ENCODE measurements around the gene DIAPH2.

Gene DIAPH2

GRCh38 chrX:96984538-96984937 lies 299.9 kb downstream of the DIAPH2 start:
- no peak for ATAC-seq
- TF ChIP-seq BACH2 (CRISPR knock-in tag; IDR thresholded peaks at IDR 0.05; ENCODE audit: borderline replicate concordance) (no peak), ZFP3 (CRISPR knock-in tag; IDR thresholded peaks at IDR 0.05) (no peak), PPARA (CRISPR knock-in tag; IDR thresholded peaks at IDR 0.05; ENCODE audit: borderline replicate concordance) (no peak), CSDC2 (CRISPR knock-in tag; IDR thresholded peaks at IDR 0.05) (no peak), ZNF8 (CRISPR knock-in tag; IDR thresholded peaks at IDR 0.05) (no peak), ARNTL (CRISPR knock-in tag; IDR thresholded peaks at IDR 0.05; ENCODE audit: borderline replicate concordance, low read depth) (no peak), ZC3H10 (CRISPR knock-in tag; IDR thresholded peaks at IDR 0.05) (no peak), ESRRG (CRISPR knock-in tag; IDR thresholded peaks at IDR 0.05) (no peak), OSR1 (CRISPR knock-in tag; IDR thresholded peaks at IDR 0.05) (no peak), CREB5 (CRISPR knock-in tag; IDR thresholded peaks at IDR 0.05; ENCODE audit: low read depth) (no peak), ZNF70 (CRISPR knock-in tag; IDR thresholded peaks at IDR 0.05) (no peak), RARB (CRISPR knock-in tag; IDR thresholded peaks at IDR 0.05) (no peak), GLIS3 (CRISPR knock-in tag; IDR thresholded peaks at IDR 0.05) (no peak)
- TF ChIP-seq, protein P1, sequence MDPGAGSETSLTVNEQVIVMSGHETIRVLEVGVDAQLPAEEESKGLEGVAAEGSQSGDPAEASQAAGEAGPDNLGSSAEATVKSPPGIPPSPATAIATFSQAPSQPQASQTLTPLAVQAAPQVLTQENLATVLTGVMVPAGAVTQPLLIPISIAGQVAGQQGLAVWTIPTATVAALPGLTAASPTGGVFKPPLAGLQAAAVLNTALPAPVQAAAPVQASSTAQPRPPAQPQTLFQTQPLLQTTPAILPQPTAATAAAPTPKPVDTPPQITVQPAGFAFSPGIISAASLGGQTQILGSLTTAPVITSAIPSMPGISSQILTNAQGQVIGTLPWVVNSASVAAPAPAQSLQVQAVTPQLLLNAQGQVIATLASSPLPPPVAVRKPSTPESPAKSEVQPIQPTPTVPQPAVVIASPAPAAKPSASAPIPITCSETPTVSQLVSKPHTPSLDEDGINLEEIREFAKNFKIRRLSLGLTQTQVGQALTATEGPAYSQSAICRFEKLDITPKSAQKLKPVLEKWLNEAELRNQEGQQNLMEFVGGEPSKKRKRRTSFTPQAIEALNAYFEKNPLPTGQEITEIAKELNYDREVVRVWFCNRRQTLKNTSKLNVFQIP (CRISPR knock-in tag; IDR thresholded peaks at IDR 0.05; ENCODE audit: borderline replicate concordance, low read depth) = no peak

GRCh38 chrX:96985046-96985445 lies 300.4 kb downstream of the DIAPH2 start:
- TF ChIP-seq OSR1 (CRISPR knock-in tag; IDR thresholded peaks at IDR 0.05) = no peak
- no peak for TF ChIP-seq ISL1 (CRISPR knock-in tag; IDR thresholded peaks at IDR 0.05)
- TF ChIP-seq TOX (CRISPR knock-in tag; IDR thresholded peaks at IDR 0.05; ENCODE audit: borderline replicate concordance) = no peak
- no peak for TF ChIP-seq ARNTL (CRISPR knock-in tag; IDR thresholded peaks at IDR 0.05; ENCODE audit: borderline replicate concordance, low read depth)
- no peak for TF ChIP-seq CREB5 (CRISPR knock-in tag; IDR thresholded peaks at IDR 0.05; ENCODE audit: low read depth)
- TF ChIP-seq, protein P1 (CRISPR knock-in tag; IDR thresholded peaks at IDR 0.05; ENCODE audit: borderline replicate concordance, low read depth) = no peak
- no peak for TF ChIP-seq ZNF565 (CRISPR knock-in tag; conservative IDR thresholded peaks at IDR 0.05; ENCODE audit: low read depth)
- TF ChIP-seq TCF4 (CRISPR knock-in tag; IDR thresholded peaks at IDR 0.05; ENCODE audit: borderline replicate concordance) = no peak
- TF ChIP-seq CSDC2 (CRISPR knock-in tag; IDR thresholded peaks at IDR 0.05) = no peak
- TF ChIP-seq RARB (CRISPR knock-in tag; IDR thresholded peaks at IDR 0.05) = no peak
- no peak for TF ChIP-seq ZNF70 (CRISPR knock-in tag; IDR thresholded peaks at IDR 0.05)
- no peak for TF ChIP-seq ESRRG (CRISPR knock-in tag; IDR thresholded peaks at IDR 0.05)
- no peak for TF ChIP-seq ZFP30 (CRISPR knock-in tag; IDR thresholded peaks at IDR 0.05)
- TF ChIP-seq GLIS3 (CRISPR knock-in tag; IDR thresholded peaks at IDR 0.05) = no peak
- TF ChIP-seq ZNF8 (CRISPR knock-in tag; IDR thresholded peaks at IDR 0.05) = no peak
- TF ChIP-seq BACH2 (CRISPR knock-in tag; IDR thresholded peaks at IDR 0.05; ENCODE audit: borderline replicate concordance) = no peak
- ATAC-seq = no peak

GRCh38 chrX:96987228-96987627 lies 302.6 kb downstream of the DIAPH2 start:
- TF ChIP-seq, protein P2, sequence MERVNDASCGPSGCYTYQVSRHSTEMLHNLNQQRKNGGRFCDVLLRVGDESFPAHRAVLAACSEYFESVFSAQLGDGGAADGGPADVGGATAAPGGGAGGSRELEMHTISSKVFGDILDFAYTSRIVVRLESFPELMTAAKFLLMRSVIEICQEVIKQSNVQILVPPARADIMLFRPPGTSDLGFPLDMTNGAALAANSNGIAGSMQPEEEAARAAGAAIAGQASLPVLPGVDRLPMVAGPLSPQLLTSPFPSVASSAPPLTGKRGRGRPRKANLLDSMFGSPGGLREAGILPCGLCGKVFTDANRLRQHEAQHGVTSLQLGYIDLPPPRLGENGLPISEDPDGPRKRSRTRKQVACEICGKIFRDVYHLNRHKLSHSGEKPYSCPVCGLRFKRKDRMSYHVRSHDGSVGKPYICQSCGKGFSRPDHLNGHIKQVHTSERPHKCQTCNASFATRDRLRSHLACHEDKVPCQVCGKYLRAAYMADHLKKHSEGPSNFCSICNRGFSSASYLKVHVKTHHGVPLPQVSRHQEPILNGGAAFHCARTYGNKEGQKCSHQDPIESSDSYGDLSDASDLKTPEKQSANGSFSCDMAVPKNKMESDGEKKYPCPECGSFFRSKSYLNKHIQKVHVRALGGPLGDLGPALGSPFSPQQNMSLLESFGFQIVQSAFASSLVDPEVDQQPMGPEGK (CRISPR knock-in tag; IDR thresholded peaks at IDR 0.05; ENCODE audit: borderline replicate concordance) = no peak
- no peak for TF ChIP-seq ZFP30 (CRISPR knock-in tag; IDR thresholded peaks at IDR 0.05)
- TF ChIP-seq OSR1 (CRISPR knock-in tag; IDR thresholded peaks at IDR 0.05) = no peak
- TF ChIP-seq GLIS3 (CRISPR knock-in tag; IDR thresholded peaks at IDR 0.05) = no peak
- ATAC-seq = no peak
